Keratinocyte (primary cell): ENCODE data around the gene CASTOR2.

Source experiments
- CTCF ChIP-seq, 3 experiments: IDR thresholded peaks in 1 of 3; conservative IDR thresholded peaks in 1 of 3; optimal IDR thresholded peaks in 1 of 3; 2 replicates in 2 of 3; 3 replicates in 1 of 3; pipeline versions ENCODE3 to v1.5.1; 2011; ENCODE audit warnings: low read length in 3 of 3, mild to moderate bottlenecking in 3 of 3, moderate library complexity in 2 of 3, control low read depth in 1 of 3, inconsistent platforms in 1 of 3; ENCODE audit not compliant: insufficient read depth in 2 of 3; ENCODE audit errors: extremely low read depth in 1 of 3
- EZH2 ChIP-seq: IDR thresholded peaks from one replicate; pipeline ENCODE4 v1.6.1; 2012; ENCODE audit warnings: inconsistent platforms, mild to moderate bottlenecking, low read length, moderate library complexity

- TF ChIP-seq EZH2, result no peak
- no peak for TF ChIP-seq CTCF (optimal IDR thresholded peaks at IDR 0.05 in 1 of 3, IDR thresholded peaks at IDR 0.05 in 1 of 3, conservative IDR thresholded peaks at IDR 0.05 in 1 of 3; ENCODE audit: extremely low read depth in 1 of 3, insufficient read depth in 2 of 3, low read length in 3 of 3)
Observed at GRCh38 chr7:75058406-75058805, 93.9 kb downstream of the CASTOR2 start.
